Adipocyte (in vitro differentiated cells): ENCODE results near the gene HOXC5.

Source experiments
- DNase-seq: peaks from one replicate; pipeline ENCODE4 v3.0.0-alpha.2; 2015; ENCODE audit warnings: low read depth
- H3K27me3 ChIP-seq: replicated peaks from 2 replicates; pipeline ENCODE4 v1.7.0; 2013; ENCODE audit warnings: mild to moderate bottlenecking, low read length, moderate library complexity; ENCODE audit not compliant: control insufficient read depth, insufficient read depth
- H3K36me3 ChIP-seq: 2 replicates; pipeline ENCODE4 v1.7.0; 2013; ENCODE audit warnings: low read length, mild to moderate bottlenecking, moderate library complexity; ENCODE audit not compliant: control insufficient read depth, insufficient read depth, severe bottlenecking
- H3K4me1 ChIP-seq: 2 replicates; pipeline ENCODE4 v1.7.0; 2013; ENCODE audit warnings: mild to moderate bottlenecking, low read length, moderate library complexity; ENCODE audit not compliant: control insufficient read depth, insufficient read depth
- H3K4me3 ChIP-seq: 2 replicates; pipeline ENCODE4 v1.7.0; 2013; ENCODE audit warnings: mild to moderate bottlenecking, low read length, moderate library complexity
- H3K9ac ChIP-seq: 2 replicates; pipeline ENCODE4 v1.7.0; 2013; ENCODE audit warnings: mild to moderate bottlenecking, low read length, moderate library complexity
- H3K9me3 ChIP-seq: 2 replicates; pipeline ENCODE4 v1.7.0; 2013; ENCODE audit warnings: mild to moderate bottlenecking, low read length, moderate library complexity; ENCODE audit not compliant: control insufficient read depth

The HOXC5 gene

GRCh38 chr12:54033106-54033979, 493 bp downstream of the HOXC5 start:
- Histone ChIP-seq H3K9ac (peak overlapping the region; percentile 90), H3K9me3 (no peaks in the 10 kb centered on the region), H3K36me3 (peaks cover 10% of the 10 kb centered on the region), H3K4me3 (peak overlapping the region; percentile 83), H3K4me1 (peaks cover 56% of the 10 kb centered on the region), H3K27me3 (no peaks in the 10 kb centered on the region)
- no peak for DNase-seq

GRCh38 chr12:54033980-54034784, 1.3 kb downstream of the HOXC5 start:
- peak; percentile 21 for DNase-seq
- H3K4me3 ChIP-seq = peak overlapping the region; percentile 83
- no peaks in the 10 kb centered on the region for H3K27me3 ChIP-seq
- H3K4me1 ChIP-seq = peaks cover 65% of the 10 kb centered on the region
- no peaks in the 10 kb centered on the region for H3K9me3 ChIP-seq
- H3K9ac ChIP-seq = peak overlapping the region; percentile 90
- H3K36me3 ChIP-seq = peaks cover 5% of the 10 kb centered on the region

GRCh38 chr12:54034785-54035310, 2.0 kb downstream of the HOXC5 start:
- Histone ChIP-seq H3K4me3 (peak overlapping the region; percentile 83), H3K9ac (peak overlapping the region; percentile 90), H3K36me3 (peaks cover 2% of the 10 kb centered on the region), H3K4me1 (peaks cover 69% of the 10 kb centered on the region), H3K9me3 (no peaks in the 10 kb centered on the region), H3K27me3 (no peaks in the 10 kb centered on the region)
- DNase-seq = no peak

GRCh38 chr12:54035568-54036264, 2.9 kb downstream of the HOXC5 start:
- no peak for DNase-seq
- Histone ChIP-seq H3K4me3 (no peak overlapping the region), H3K27me3 (no peaks in the 10 kb centered on the region), H3K9ac (peak overlapping the region; percentile 90), H3K9me3 (no peaks in the 10 kb centered on the region), H3K4me1 (peaks cover 74% of the 10 kb centered on the region), H3K36me3 (no peaks in the 10 kb centered on the region)

GRCh38 chr12:54036620-54037359, 3.9 kb downstream of the HOXC5 start:
- Histone ChIP-seq H3K27me3 (no peaks in the 10 kb centered on the region), H3K9me3 (no peaks in the 10 kb centered on the region), H3K4me3 (no peak overlapping the region), H3K9ac (peak overlapping the region; percentile 32), H3K36me3 (no peaks in the 10 kb centered on the region), H3K4me1 (peaks cover 68% of the 10 kb centered on the region)
- DNase-seq = no peak

GRCh38 chr12:54037360-54038283, 4.8 kb downstream of the HOXC5 start:
- Histone ChIP-seq H3K9ac (peak overlapping the region; percentile 32), H3K9me3 (no peaks in the 10 kb centered on the region), H3K27me3 (no peaks in the 10 kb centered on the region), H3K4me1 (peaks cover 62% of the 10 kb centered on the region), H3K36me3 (no peaks in the 10 kb centered on the region), H3K4me3 (no peak overlapping the region)
- no peak for DNase-seq

GRCh38 chr12:54038284-54038870, 5.5 kb downstream of the HOXC5 start:
- H3K4me3 ChIP-seq = peak overlapping the region; percentile 69
- peaks cover 62% of the 10 kb centered on the region for H3K4me1 ChIP-seq
- no peaks in the 10 kb centered on the region for H3K9me3 ChIP-seq
- no peaks in the 10 kb centered on the region for H3K36me3 ChIP-seq
- H3K9ac ChIP-seq = peak overlapping the region; percentile 32
- no peak for DNase-seq
- H3K27me3 ChIP-seq = no peaks in the 10 kb centered on the region

GRCh38 chr12:54038871-54039414, 6.1 kb downstream of the HOXC5 start:
- no peaks in the 10 kb centered on the region for H3K27me3 ChIP-seq
- H3K9ac ChIP-seq = peak overlapping the region; percentile 66
- H3K4me1 ChIP-seq = peaks cover 67% of the 10 kb centered on the region

GRCh38 chr12:54039417-54040147, 6.7 kb downstream of the HOXC5 start:
- Histone ChIP-seq H3K4me1 (peaks cover 66% of the 10 kb centered on the region), H3K9ac (peak overlapping the region; percentile 66), H3K9me3 (no peaks in the 10 kb centered on the region), H3K4me3 (peak overlapping the region; percentile 69), H3K36me3 (no peaks in the 10 kb centered on the region), H3K27me3 (no peaks in the 10 kb centered on the region)
- DNase-seq = no peak

More at GRCh38 chr12:54038871-54039414, 6.1 kb downstream of the HOXC5 start:
- no peak for DNase-seq
- Histone ChIP-seq H3K4me3 (peak overlapping the region; percentile 69), H3K36me3 (no peaks in the 10 kb centered on the region), H3K9me3 (no peaks in the 10 kb centered on the region)
